ENCODE data around the gene SLC6A7.

Gene SLC6A7

GRCh38 chr5:150174285-150174684, 15.6 kb upstream of the SLC6A7 start:
- no peak overlapping the region for H3K27ac ChIP-seq (ENCODE audit: low read length)
- H2AFZ ChIP-seq (ENCODE audit: low read depth, low read length) = no peak overlapping the region
- H3K79me2 ChIP-seq (ENCODE audit: low read length) = no peaks in the 10 kb centered on the region
- H3K27me3 ChIP-seq (ENCODE audit: low read depth, low read length) = peaks cover 4% of the 10 kb centered on the region
- no peaks in the 10 kb centered on the region for H4K20me1 ChIP-seq (ENCODE audit: insufficient read depth, low read length)
- H3K4me2 ChIP-seq (ENCODE audit: low read length) = no peak overlapping the region
- no peak overlapping the region for H3K4me3 ChIP-seq (ENCODE audit: low read length)
- H3K36me3 ChIP-seq (replicated peaks; ENCODE audit: low read depth, low read length) = no peaks in the 10 kb centered on the region
- no peaks in the 10 kb centered on the region for H3K9me3 ChIP-seq (ENCODE audit: insufficient read depth, low read length)
- TF ChIP-seq EZH2phosphoT487 (IDR thresholded peaks at IDR 0.05; ENCODE audit: low read depth) (no peak), CTCF (IDR thresholded peaks at IDR 0.05; ENCODE audit: low read depth, low read length) (no peak)
- peaks cover 9% of the 10 kb centered on the region; the same call in 1 of the 2 replicates for H3K4me1 ChIP-seq (ENCODE audit: low read length)
- H3K9ac ChIP-seq (ENCODE audit: low read length) = no peak overlapping the region

GRCh38 chr5:150175076-150175475, 14.8 kb upstream of the SLC6A7 start:
- H3K27ac ChIP-seq (ENCODE audit: low read length) = no peak overlapping the region
- no peaks in the 10 kb centered on the region for H4K20me1 ChIP-seq (ENCODE audit: insufficient read depth, low read length)
- H3K79me2 ChIP-seq (ENCODE audit: low read length) = no peaks in the 10 kb centered on the region
- TF ChIP-seq EZH2phosphoT487 (IDR thresholded peaks at IDR 0.05; ENCODE audit: low read depth) = no peak
- no peak for TF ChIP-seq CTCF (IDR thresholded peaks at IDR 0.05; ENCODE audit: low read depth, low read length)
- peaks cover 9% of the 10 kb centered on the region; the same call in 1 of the 2 replicates for H3K4me1 ChIP-seq (ENCODE audit: low read length)
- H3K9ac ChIP-seq (ENCODE audit: low read length) = no peak overlapping the region
- H3K4me3 ChIP-seq (ENCODE audit: low read length) = no peak overlapping the region
- no peaks in the 10 kb centered on the region for H3K27me3 ChIP-seq (ENCODE audit: low read depth, low read length)
- H3K36me3 ChIP-seq (replicated peaks; ENCODE audit: low read depth, low read length) = no peaks in the 10 kb centered on the region
- H3K4me2 ChIP-seq (ENCODE audit: low read length) = no peak overlapping the region
- no peaks in the 10 kb centered on the region for H3K9me3 ChIP-seq (ENCODE audit: insufficient read depth, low read length)
- H2AFZ ChIP-seq (ENCODE audit: low read depth, low read length) = no peak overlapping the region

- Histone ChIP-seq H3K4me2 (ENCODE audit: low read length) (no peak overlapping the region), H4K20me1 (ENCODE audit: insufficient read depth, low read length) (no peaks in the 10 kb centered on the region), H3K79me2 (ENCODE audit: low read length) (no peaks in the 10 kb centered on the region), H3K27ac (ENCODE audit: low read length) (no peak overlapping the region), H3K9me3 (ENCODE audit: insufficient read depth, low read length) (no peaks in the 10 kb centered on the region), H3K4me1 (ENCODE audit: low read length) (peaks cover 9% of the 10 kb centered on the region; the same call in 1 of the 2 replicates), H3K9ac (ENCODE audit: low read length) (no peak overlapping the region), H3K4me3 (ENCODE audit: low read length) (no peak overlapping the region), H2AFZ (ENCODE audit: low read depth, low read length) (no peak overlapping the region), H3K27me3 (ENCODE audit: low read depth, low read length) (no peaks in the 10 kb centered on the region), H3K36me3 (replicated peaks; ENCODE audit: low read depth, low read length) (no peaks in the 10 kb centered on the region)
- TF ChIP-seq CTCF (IDR thresholded peaks at IDR 0.05; ENCODE audit: low read depth, low read length) (peak; percentile 37), EZH2phosphoT487 (IDR thresholded peaks at IDR 0.05; ENCODE audit: low read depth) (no peak)
These were observed 14.3 kb upstream of the SLC6A7 start for GRCh38 chr5:150175536-150175935.

DNA sequence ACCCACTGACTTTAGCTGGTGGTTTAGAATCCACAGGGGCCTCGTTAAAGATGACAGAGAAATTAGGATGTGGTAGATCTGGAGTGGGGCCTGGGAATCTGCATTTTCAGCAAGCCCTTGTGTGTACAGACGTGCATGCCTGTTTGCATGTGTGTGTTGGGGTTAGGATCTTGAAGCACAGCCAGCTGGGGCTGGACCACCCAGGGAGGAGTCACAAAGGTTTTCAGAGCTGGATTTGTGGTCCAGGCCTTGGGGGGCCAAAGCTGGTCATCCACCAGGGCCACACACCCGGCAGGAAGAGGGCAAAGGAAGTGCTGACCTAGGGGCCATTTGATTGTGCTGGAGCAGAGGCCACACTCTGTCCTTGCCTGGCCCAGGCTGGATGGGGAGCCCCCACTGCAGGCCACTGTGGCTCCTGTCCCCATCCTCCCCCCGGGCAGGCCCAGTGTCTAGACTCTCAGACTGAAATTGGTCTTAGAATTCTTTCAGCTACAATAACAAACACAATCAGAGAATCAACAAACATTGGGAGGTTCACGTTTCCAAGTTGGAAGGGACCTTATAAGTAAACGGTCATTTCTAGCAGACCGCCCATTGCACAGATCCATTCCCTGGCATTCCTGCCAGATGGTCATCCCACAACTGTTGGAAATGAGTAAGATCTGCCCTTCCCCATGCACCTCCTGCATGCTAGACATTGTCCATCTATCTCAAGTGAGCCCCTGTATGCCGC, 13.0 kb upstream of the SLC6A7 start:
- no peak overlapping the region for H3K9ac ChIP-seq (ENCODE audit: low read length)
- H3K27me3 ChIP-seq (ENCODE audit: low read depth, low read length) = no peaks in the 10 kb centered on the region
- no peaks in the 10 kb centered on the region for H3K9me3 ChIP-seq (ENCODE audit: insufficient read depth, low read length)
- H3K4me1 ChIP-seq (ENCODE audit: low read length) = peaks cover 9% of the 10 kb centered on the region; the same call in 1 of the 2 replicates
- no peak overlapping the region for H3K27ac ChIP-seq (ENCODE audit: low read length)
- H4K20me1 ChIP-seq (ENCODE audit: insufficient read depth, low read length) = no peaks in the 10 kb centered on the region
- H3K36me3 ChIP-seq (replicated peaks; ENCODE audit: low read depth, low read length) = no peaks in the 10 kb centered on the region
- H3K79me2 ChIP-seq (ENCODE audit: low read length) = no peaks in the 10 kb centered on the region
- H2AFZ ChIP-seq (ENCODE audit: low read depth, low read length) = no peak overlapping the region
- H3K4me2 ChIP-seq (ENCODE audit: low read length) = no peak overlapping the region
- no peak overlapping the region for H3K4me3 ChIP-seq (ENCODE audit: low read length)
- TF ChIP-seq EZH2phosphoT487 (IDR thresholded peaks at IDR 0.05; ENCODE audit: low read depth) (no peak), CTCF (IDR thresholded peaks at IDR 0.05; ENCODE audit: low read depth, low read length) (no peak)
